Brain pericyte (primary cell): ENCODE measurements around the gene PRRX2.
"Not testable (repeated sequence)": the region's sequence is repeated elsewhere in the genome, so short reads cannot be mapped to it uniquely, and the experiment has no call there.

Source experiments
- DNase-seq: peaks from one replicate; pipeline ENCODE4 v3.0.0-alpha.2; 2012; ENCODE audit warnings: low read depth, low spot score

The PRRX2 gene

GRCh38 chr9:129759804-129760502 lies 94.5 kb downstream of the PRRX2 start:
- no peak for DNase-seq

GRCh38 chr9:129760784-129761183 lies 95.3 kb downstream of the PRRX2 start:
- not testable (repeated sequence) for DNase-seq

- DNase-seq: no peak
Measured at GRCh38 chr9:129761293-129761900, 96.0 kb downstream of the PRRX2 start.

DNA sequence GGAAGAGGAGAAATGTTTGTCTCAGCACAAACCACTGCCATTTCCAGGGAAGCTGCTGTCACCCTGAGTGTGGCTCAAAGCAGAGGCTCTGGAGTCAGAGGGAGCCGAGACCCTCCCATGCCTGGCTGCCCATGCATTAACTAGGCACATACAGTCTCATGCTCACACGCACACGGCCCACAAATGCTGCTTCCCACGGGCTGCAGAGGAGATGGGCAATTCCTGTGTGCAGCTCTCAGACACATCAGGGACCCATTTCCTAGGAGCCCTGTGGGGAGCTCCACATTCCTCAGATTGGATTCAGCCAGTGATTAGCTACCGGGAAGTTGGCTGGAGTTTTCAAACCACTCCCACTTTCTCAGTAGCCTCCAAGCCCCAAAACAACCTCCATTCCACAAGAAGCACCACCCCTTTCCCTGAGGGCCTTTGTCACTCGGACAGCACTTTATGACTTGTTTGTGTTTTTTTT lies 96.5 kb downstream of the PRRX2 start:
- DNase-seq: no peak

DNA sequence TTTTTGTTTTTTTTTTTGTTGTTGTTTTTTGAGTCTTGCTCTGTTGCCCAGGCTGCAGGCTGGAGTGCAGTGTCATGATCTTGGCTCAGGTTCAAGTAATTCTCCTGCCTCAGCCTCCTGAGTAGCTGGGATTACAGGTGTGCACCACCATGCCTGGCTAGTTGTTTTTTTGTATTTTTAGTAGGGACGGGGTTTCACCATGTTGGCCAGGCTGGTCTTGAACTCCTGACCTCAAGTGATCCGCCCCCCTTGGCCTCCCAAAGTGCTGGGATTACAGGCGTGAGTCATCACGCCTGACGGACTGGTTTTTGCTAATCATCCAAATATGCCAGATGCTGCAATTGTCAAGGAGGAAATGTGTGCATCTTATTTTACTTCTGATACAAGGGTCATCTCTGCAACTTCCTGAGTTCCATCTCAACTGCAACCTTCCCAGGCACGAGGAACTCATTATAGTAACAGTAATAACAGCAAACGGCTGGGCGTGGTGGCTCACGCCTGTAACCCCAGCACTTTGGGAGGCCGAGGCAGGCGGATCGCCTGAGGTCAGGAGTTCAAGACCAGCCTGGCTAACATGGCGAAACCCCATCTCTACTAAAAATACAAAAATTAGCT lies 97.0 kb downstream of the PRRX2 start:
- not testable (repeated sequence) for DNase-seq

DNA sequence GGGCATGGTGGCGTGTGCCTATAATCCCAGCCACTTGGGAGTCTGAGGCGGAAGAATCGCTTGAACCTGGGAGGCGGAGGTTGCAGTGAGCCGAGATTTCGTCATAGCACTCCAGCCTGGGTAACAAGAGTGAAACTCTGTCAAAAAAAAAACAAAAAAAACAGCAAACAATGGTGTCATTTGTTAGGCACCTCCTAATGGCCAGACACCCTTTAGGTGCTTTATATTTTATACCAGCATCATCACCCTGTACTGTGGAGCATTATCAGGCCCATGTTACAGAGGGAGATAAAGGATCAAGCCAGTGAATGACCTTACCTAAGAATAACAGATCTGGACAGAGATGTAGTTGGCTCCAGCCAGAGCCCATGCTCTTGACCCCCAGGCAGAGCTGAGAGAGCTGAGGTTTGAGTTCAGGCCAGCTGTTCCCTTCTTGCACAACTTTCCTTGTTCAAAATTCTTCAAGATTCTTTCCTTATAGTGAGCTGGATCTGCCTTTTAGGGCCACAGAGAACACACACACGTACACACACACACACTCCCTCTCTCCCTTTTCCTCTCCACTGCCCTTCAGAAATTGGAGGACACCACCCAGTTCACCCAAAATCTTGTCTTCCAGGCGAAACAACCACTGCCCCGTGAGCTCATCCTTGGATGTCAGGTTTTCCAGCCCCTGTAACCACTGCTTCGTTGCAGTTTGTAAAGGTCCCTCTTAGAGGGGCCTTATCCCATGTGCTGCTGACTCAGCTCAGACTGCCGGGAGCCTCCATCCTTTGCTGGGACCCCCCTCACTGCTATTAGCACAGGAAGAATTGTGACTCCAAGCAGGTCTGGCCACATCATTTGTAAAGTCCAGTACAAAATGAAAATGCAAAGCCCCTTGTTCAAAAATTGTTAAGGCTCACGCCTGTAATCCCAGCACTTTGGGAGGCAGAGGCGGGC lies 97.8 kb downstream of the PRRX2 start:
- no peak for DNase-seq

DNA sequence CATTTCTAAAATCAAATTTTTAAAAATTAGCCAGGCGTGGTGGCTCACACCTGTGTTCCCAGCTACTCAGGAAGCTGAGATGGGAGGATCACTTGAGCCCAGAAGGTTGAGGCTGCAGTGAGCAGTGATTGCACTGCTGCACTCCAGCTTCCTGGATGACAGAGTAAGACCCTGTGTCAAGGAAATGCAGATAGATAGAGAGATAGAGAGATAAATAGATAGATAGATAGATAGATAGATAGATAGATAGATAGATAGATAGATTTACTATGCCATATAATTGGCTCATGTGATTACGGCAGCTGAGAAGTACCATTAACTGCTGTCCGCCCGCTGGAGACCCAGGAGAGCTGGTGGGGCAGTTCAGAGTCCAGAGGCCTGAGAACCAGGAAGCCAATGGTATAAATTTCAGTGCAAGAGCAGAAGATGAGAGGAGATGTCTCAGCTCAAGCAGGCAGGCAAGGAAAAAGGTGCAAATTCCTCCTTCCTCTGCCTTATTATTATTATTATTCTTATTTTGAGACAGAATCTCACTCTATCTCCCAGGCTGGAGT lies 100.4 kb downstream of the PRRX2 start:
- DNase-seq: no peak

- no peak for DNase-seq
Measured at GRCh38 chr9:129768486-129768885, 103.0 kb downstream of the PRRX2 start.

- no peak for DNase-seq
Measured at GRCh38 chr9:129769669-129770068, 104.2 kb downstream of the PRRX2 start.

- DNase-seq: no peak
Measured at GRCh38 chr9:129770741-129771140, 105.3 kb downstream of the PRRX2 start.
